GM12865 (cell line): ENCODE data around the gene COX4I2.

Source experiments
- DNase-seq: peaks from one replicate; pipeline ENCODE4 v3.0.0; 2010; ENCODE audit warnings: low read depth
- H3K4me3 ChIP-seq: 2 replicates; pipeline ENCODE4 v1.5.1; 2011; ENCODE audit warnings: mild to moderate bottlenecking, low read depth, low read length, control low read depth
- CTCF ChIP-seq: IDR thresholded peaks from 2 replicates; pipeline ENCODE4 v1.5.1; 2011; ENCODE audit warnings: low read length, control low read depth, low read depth, inconsistent platforms; ENCODE audit not compliant: insufficient read depth; ENCODE audit errors: missing control alignments

COX4I2 gene

GRCh38 chr20:31682927-31683326 lies 45.2 kb downstream of the COX4I2 start:
- TF ChIP-seq CTCF, result no peak
- H3K4me3 ChIP-seq, result no peak overlapping the region
- DNase-seq, result no peak

GRCh38 chr20:31684153-31685015 lies 46.7 kb downstream of the COX4I2 start:
- no peak for TF ChIP-seq CTCF
- H3K4me3 ChIP-seq, result peak overlapping the region; percentile 27
- DNase-seq, result peak; percentile 75

GRCh38 chr20:31685853-31686643 lies 48.3 kb downstream of the COX4I2 start:
- H3K4me3 ChIP-seq, result peak overlapping the region; percentile 18
- no peak for DNase-seq
- no peak for TF ChIP-seq CTCF

GRCh38 chr20:31687777-31688176 lies 50.1 kb downstream of the COX4I2 start:
- H3K4me3 ChIP-seq, result no peak overlapping the region
- TF ChIP-seq CTCF, result no peak
- DNase-seq, result no peak

GRCh38 chr20:31689141-31689540 lies 51.4 kb downstream of the COX4I2 start:
- no peak overlapping the region for H3K4me3 ChIP-seq
- no peak for DNase-seq
- TF ChIP-seq CTCF, result no peak

GRCh38 chr20:31690124-31690666 lies 52.5 kb downstream of the COX4I2 start:
- no peak overlapping the region for H3K4me3 ChIP-seq
- TF ChIP-seq CTCF, result no peak
- DNase-seq, result no peak
